GM21423 (cell line): ENCODE data around the gene ACLY.
A peak's percentile ranks its signal among the peaks of the same experiment; 100 is the strongest.
"Not testable (repeated sequence)": the region's sequence is repeated elsewhere in the genome, so short reads cannot be mapped to it uniquely, and the experiment has no call there.

Experiments used
- ATAC-seq: cut with Tn5 transposase; IDR thresholded peaks from one replicate; pipeline ENCODE4 v1.9.1; 2021; ENCODE audit warnings: mild to moderate bottlenecking, moderate library complexity; ENCODE audit not compliant: unreplicated experiment

The ACLY gene

GRCh38 chr17:41836550-41837196 is 82.1 kb downstream of the ACLY start:
- ATAC-seq, result no peak

- ATAC-seq, result peak; percentile 45
These were observed 82.8 kb downstream of the ACLY start, which contains the start of gene NT5C3B for GRCh38 chr17:41835800-41836549. Gene NT5C3B, minus strand, starts transcription at chr17:41836232. Its CDS starts 39 bp downstream, at chr17:41836193.

GRCh38 chr17:41835214-41835799 is 83.4 kb downstream of the ACLY start:
- peak; percentile 38 for ATAC-seq

- not testable (repeated sequence) for ATAC-seq
These were observed 88.8 kb downstream of the ACLY start for GRCh38 chr17:41829961-41830360.

GRCh38 chr17:41825175-41825845 is 93.4 kb downstream of the ACLY start:
- no peak for ATAC-seq

GRCh38 chr17:41824086-41824485 is 94.7 kb downstream of the ACLY start:
- no peak for ATAC-seq

GRCh38 chr17:41823580-41823979 is 95.2 kb downstream of the ACLY start:
- no peak for ATAC-seq

- no peak for ATAC-seq
These were observed 95.6 kb downstream of the ACLY start for GRCh38 chr17:41823141-41823524.

- no peak for ATAC-seq
These were observed 96.3 kb downstream of the ACLY start for GRCh38 chr17:41822216-41823140.

GRCh38 chr17:41821776-41822175 is 97.0 kb downstream of the ACLY start:
- ATAC-seq, result no peak

GRCh38 chr17:41818024-41818423 is 100.7 kb downstream of the ACLY start:
- no peak for ATAC-seq
